Endothelial cell of umbilical vein (primary cell): ENCODE measurements around the gene KIFAP3.

Experiments used
- EZH2 ChIP-seq: IDR thresholded peaks from 2 replicates; pipeline ENCODE4 v1.6.1; 2012; ENCODE audit warnings: borderline replicate concordance, low read depth, mild to moderate bottlenecking, moderate library complexity, low read length, inconsistent platforms; ENCODE audit not compliant: severe bottlenecking
- MYC ChIP-seq: IDR thresholded peaks from one replicate; pipeline ENCODE4 v1.6.1; 2011; ENCODE audit warnings: mild to moderate bottlenecking, low read depth, low read length
- POLR2A ChIP-seq: IDR thresholded peaks from 2 replicates; pipeline ENCODE4 v1.6.1; 2012; ENCODE audit warnings: low read depth, mild to moderate bottlenecking, control low read depth, low read length
- TF ChIP-seq, protein P1 (sequence below), 2 donors: IDR thresholded peaks; 1 replicate in 1 of 2; 2 replicates in 1 of 2; pipeline ENCODE4 v1.5.1; 2011; ENCODE audit warnings: low read length in 2 of 2, mild to moderate bottlenecking in 2 of 2, moderate library complexity in 2 of 2, control low read depth in 1 of 2, inconsistent platforms in 1 of 2, low read depth in 1 of 2; ENCODE audit not compliant: insufficient read depth in 1 of 2; ENCODE audit errors: extremely low read depth in 1 of 2

- TF ChIP-seq POLR2A = no peak
- TF ChIP-seq, protein P1, sequence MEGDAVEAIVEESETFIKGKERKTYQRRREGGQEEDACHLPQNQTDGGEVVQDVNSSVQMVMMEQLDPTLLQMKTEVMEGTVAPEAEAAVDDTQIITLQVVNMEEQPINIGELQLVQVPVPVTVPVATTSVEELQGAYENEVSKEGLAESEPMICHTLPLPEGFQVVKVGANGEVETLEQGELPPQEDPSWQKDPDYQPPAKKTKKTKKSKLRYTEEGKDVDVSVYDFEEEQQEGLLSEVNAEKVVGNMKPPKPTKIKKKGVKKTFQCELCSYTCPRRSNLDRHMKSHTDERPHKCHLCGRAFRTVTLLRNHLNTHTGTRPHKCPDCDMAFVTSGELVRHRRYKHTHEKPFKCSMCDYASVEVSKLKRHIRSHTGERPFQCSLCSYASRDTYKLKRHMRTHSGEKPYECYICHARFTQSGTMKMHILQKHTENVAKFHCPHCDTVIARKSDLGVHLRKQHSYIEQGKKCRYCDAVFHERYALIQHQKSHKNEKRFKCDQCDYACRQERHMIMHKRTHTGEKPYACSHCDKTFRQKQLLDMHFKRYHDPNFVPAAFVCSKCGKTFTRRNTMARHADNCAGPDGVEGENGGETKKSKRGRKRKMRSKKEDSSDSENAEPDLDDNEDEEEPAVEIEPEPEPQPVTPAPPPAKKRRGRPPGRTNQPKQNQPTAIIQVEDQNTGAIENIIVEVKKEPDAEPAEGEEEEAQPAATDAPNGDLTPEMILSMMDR (IDR thresholded peaks at IDR 0.05; ENCODE audit: extremely low read depth in 1 of 2, insufficient read depth in 1 of 2, low read depth in 1 of 2, low read length in 2 of 2) = no peak
- TF ChIP-seq MYC = no peak
- TF ChIP-seq EZH2 = no peak
These were observed 148.7 kb downstream of the KIFAP3 start for GRCh38 chr1:169925505-169926482.
